Measurements from ENCODE around the gene GAB2.
"Not testable (repeated sequence)": the region's sequence is repeated elsewhere in the genome, so short reads cannot be mapped to it uniquely, and the experiment has no call there.

- TF ChIP-seq POLR2A, CTCF (IDR thresholded peaks at IDR 0.05): not testable (repeated sequence)
Measured at GRCh38 chr11:78222726-78223125, 194.9 kb downstream of the GAB2 start.

All from lower leg skin (tissue), 3 donors.